ENCODE results near the gene CASTOR2.
"Not testable (repeated sequence)": the region's sequence is repeated elsewhere in the genome, so short reads cannot be mapped to it uniquely, and the experiment has no call there.

CASTOR2 gene

GRCh38 chr7:74966208-74966854, 1.8 kb downstream of the CASTOR2 start:
- not testable (repeated sequence) for H2AK5ac ChIP-seq (ENCODE audit: low read depth, low read length); H3K18ac ChIP-seq (ENCODE audit: low read length); H3K4ac ChIP-seq (ENCODE audit: low read length); H2AFZ ChIP-seq (ENCODE audit: low read length); H4K8ac ChIP-seq (ENCODE audit: low read depth, low read length); H3K4me2 ChIP-seq (ENCODE audit: insufficient read depth, low read length, poor library complexity, severe bottlenecking); H3K9ac ChIP-seq (ENCODE audit: low read depth, low read length, poor library complexity); H3K36me3 ChIP-seq (replicated peaks in 1 of 2; ENCODE audit: control insufficient read depth in 2 of 2, insufficient read depth in 2 of 2, low read length in 2 of 2); H3K27ac ChIP-seq (replicated peaks; ENCODE audit: low read length); H3K79me1 ChIP-seq (ENCODE audit: low read depth, low read length); H2BK15ac ChIP-seq (ENCODE audit: low read length); H2BK5ac ChIP-seq (ENCODE audit: low read length); H2BK12ac ChIP-seq (ENCODE audit: low read length); H3K23ac ChIP-seq (ENCODE audit: low read depth, low read length, poor library complexity); H3K9me3 ChIP-seq (replicated peaks in 1 of 2; ENCODE audit: control insufficient read depth in 2 of 2, insufficient read depth in 1 of 2, low read depth in 1 of 2, low read length in 2 of 2); H3K27me3 ChIP-seq (ENCODE audit: control insufficient read depth in 3 of 3, insufficient read depth in 3 of 3, low read depth in 1 of 3, low read length in 3 of 3); H4K91ac ChIP-seq (ENCODE audit: low read depth, low read length, poor library complexity); H3K4me3 ChIP-seq (ENCODE audit: low read length in 2 of 2); H3K4me1 ChIP-seq (ENCODE audit: control insufficient read depth in 2 of 2, insufficient read depth in 1 of 2, low read depth in 1 of 2, low read length in 2 of 2); H2BK120ac ChIP-seq (ENCODE audit: low read depth, low read length); DNase-seq (ENCODE audit: low spot score); H3K14ac ChIP-seq (ENCODE audit: low read length)
- whole genome bisulfite sequencing, 2 donors (ENCODE audit: extremely low coverage in 2 of 2, insufficient read length in 2 of 2, insufficient replicate concordance in 1 of 2) = no CpG with 5 or more reads among the region's 16 CpGs

- H3K27ac ChIP-seq (replicated peaks; ENCODE audit: low read length); H3K79me1 ChIP-seq (ENCODE audit: low read depth, low read length); H2AFZ ChIP-seq (ENCODE audit: low read length); H3K4ac ChIP-seq (ENCODE audit: low read length); H2BK12ac ChIP-seq (ENCODE audit: low read length); H3K9ac ChIP-seq (ENCODE audit: low read depth, low read length, poor library complexity); H2BK120ac ChIP-seq (ENCODE audit: low read depth, low read length); H3K4me1 ChIP-seq (ENCODE audit: control insufficient read depth in 2 of 2, insufficient read depth in 1 of 2, low read depth in 1 of 2, low read length in 2 of 2); H3K14ac ChIP-seq (ENCODE audit: low read length); H3K27me3 ChIP-seq (ENCODE audit: control insufficient read depth in 3 of 3, insufficient read depth in 3 of 3, low read depth in 1 of 3, low read length in 3 of 3); H4K91ac ChIP-seq (ENCODE audit: low read depth, low read length, poor library complexity); H3K9me3 ChIP-seq (replicated peaks in 1 of 2; ENCODE audit: control insufficient read depth in 2 of 2, insufficient read depth in 1 of 2, low read depth in 1 of 2, low read length in 2 of 2); H2BK15ac ChIP-seq (ENCODE audit: low read length); DNase-seq (ENCODE audit: low spot score); H3K36me3 ChIP-seq (replicated peaks in 1 of 2; ENCODE audit: control insufficient read depth in 2 of 2, insufficient read depth in 2 of 2, low read length in 2 of 2); H3K18ac ChIP-seq (ENCODE audit: low read length); H4K8ac ChIP-seq (ENCODE audit: low read depth, low read length); H3K4me3 ChIP-seq (ENCODE audit: low read length in 2 of 2); H3K4me2 ChIP-seq (ENCODE audit: insufficient read depth, low read length, poor library complexity, severe bottlenecking); H2AK5ac ChIP-seq (ENCODE audit: low read depth, low read length); H2BK5ac ChIP-seq (ENCODE audit: low read length); H3K23ac ChIP-seq (ENCODE audit: low read depth, low read length, poor library complexity): not testable (repeated sequence)
- no CpG with 5 or more reads among the region's 6 CpGs for WGBS, 2 donors (ENCODE audit: extremely low coverage in 2 of 2, insufficient read length in 2 of 2, insufficient replicate concordance in 1 of 2)
These were observed 2.4 kb downstream of the CASTOR2 start for GRCh38 chr7:74966909-74967308.

- not testable (repeated sequence) for H3K27ac ChIP-seq (replicated peaks; ENCODE audit: low read length); H3K27me3 ChIP-seq (ENCODE audit: control insufficient read depth in 3 of 3, insufficient read depth in 3 of 3, low read depth in 1 of 3, low read length in 3 of 3); H3K9me3 ChIP-seq (replicated peaks in 1 of 2; ENCODE audit: control insufficient read depth in 2 of 2, insufficient read depth in 1 of 2, low read depth in 1 of 2, low read length in 2 of 2); H3K4me1 ChIP-seq (ENCODE audit: control insufficient read depth in 2 of 2, insufficient read depth in 1 of 2, low read depth in 1 of 2, low read length in 2 of 2); H4K8ac ChIP-seq (ENCODE audit: low read depth, low read length); H2BK12ac ChIP-seq (ENCODE audit: low read length); H3K36me3 ChIP-seq (replicated peaks in 1 of 2; ENCODE audit: control insufficient read depth in 2 of 2, insufficient read depth in 2 of 2, low read length in 2 of 2); H3K79me1 ChIP-seq (ENCODE audit: low read depth, low read length); H3K4ac ChIP-seq (ENCODE audit: low read length); H4K91ac ChIP-seq (ENCODE audit: low read depth, low read length, poor library complexity); H3K14ac ChIP-seq (ENCODE audit: low read length); DNase-seq (ENCODE audit: low spot score); H3K4me3 ChIP-seq (ENCODE audit: low read length in 2 of 2); H2BK120ac ChIP-seq (ENCODE audit: low read depth, low read length); H2BK15ac ChIP-seq (ENCODE audit: low read length); H3K4me2 ChIP-seq (ENCODE audit: insufficient read depth, low read length, poor library complexity, severe bottlenecking); H3K18ac ChIP-seq (ENCODE audit: low read length); H2BK5ac ChIP-seq (ENCODE audit: low read length); H2AK5ac ChIP-seq (ENCODE audit: low read depth, low read length); H3K23ac ChIP-seq (ENCODE audit: low read depth, low read length, poor library complexity); H3K9ac ChIP-seq (ENCODE audit: low read depth, low read length, poor library complexity); H2AFZ ChIP-seq (ENCODE audit: low read length)
- WGBS, 2 donors (ENCODE audit: extremely low coverage in 2 of 2, insufficient read length in 2 of 2, insufficient replicate concordance in 1 of 2) = no CpG with 5 or more reads among the region's 4 CpGs
These were observed 6.9 kb downstream of the CASTOR2 start for GRCh38 chr7:74971431-74971830.

DNA sequence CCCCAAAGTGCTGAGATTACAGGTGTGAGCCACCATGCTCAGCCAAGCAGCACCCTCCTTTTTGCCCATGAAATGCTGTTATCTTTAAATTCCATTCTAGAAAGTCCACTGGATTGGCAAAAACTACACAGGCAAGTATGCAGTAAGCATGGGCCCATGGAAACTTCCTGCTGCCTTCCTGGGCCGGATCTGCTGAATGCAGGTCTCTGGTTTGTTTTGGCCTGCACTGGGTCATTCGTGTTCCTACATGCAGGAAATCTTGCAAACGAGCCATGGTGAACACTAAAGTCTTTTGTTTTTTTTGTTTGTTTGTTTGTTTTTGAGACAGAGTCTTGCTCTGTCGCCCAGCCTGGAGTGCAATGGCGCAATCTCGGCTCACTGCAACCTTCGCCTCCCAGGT, 7.9 kb downstream of the CASTOR2 start:
- H3K18ac ChIP-seq (ENCODE audit: low read length); H2BK15ac ChIP-seq (ENCODE audit: low read length); H3K27ac ChIP-seq (replicated peaks; ENCODE audit: low read length); H2BK5ac ChIP-seq (ENCODE audit: low read length); H3K36me3 ChIP-seq (replicated peaks in 1 of 2; ENCODE audit: control insufficient read depth in 2 of 2, insufficient read depth in 2 of 2, low read length in 2 of 2); H3K9ac ChIP-seq (ENCODE audit: low read depth, low read length, poor library complexity); H3K4me1 ChIP-seq (ENCODE audit: control insufficient read depth in 2 of 2, insufficient read depth in 1 of 2, low read depth in 1 of 2, low read length in 2 of 2); H3K27me3 ChIP-seq (ENCODE audit: control insufficient read depth in 3 of 3, insufficient read depth in 3 of 3, low read depth in 1 of 3, low read length in 3 of 3); H2AFZ ChIP-seq (ENCODE audit: low read length); H3K23ac ChIP-seq (ENCODE audit: low read depth, low read length, poor library complexity); H4K8ac ChIP-seq (ENCODE audit: low read depth, low read length); H3K79me1 ChIP-seq (ENCODE audit: low read depth, low read length); H3K9me3 ChIP-seq (replicated peaks in 1 of 2; ENCODE audit: control insufficient read depth in 2 of 2, insufficient read depth in 1 of 2, low read depth in 1 of 2, low read length in 2 of 2); H4K91ac ChIP-seq (ENCODE audit: low read depth, low read length, poor library complexity); DNase-seq (ENCODE audit: low spot score); H3K14ac ChIP-seq (ENCODE audit: low read length); H3K4ac ChIP-seq (ENCODE audit: low read length); H2BK12ac ChIP-seq (ENCODE audit: low read length); H2AK5ac ChIP-seq (ENCODE audit: low read depth, low read length); H3K4me3 ChIP-seq (ENCODE audit: low read length in 2 of 2); H3K4me2 ChIP-seq (ENCODE audit: insufficient read depth, low read length, poor library complexity, severe bottlenecking); H2BK120ac ChIP-seq (ENCODE audit: low read depth, low read length): not testable (repeated sequence)
- no CpG with 5 or more reads among the region's 7 CpGs for WGBS, 2 donors (ENCODE audit: extremely low coverage in 2 of 2, insufficient read length in 2 of 2, insufficient replicate concordance in 1 of 2)

Measured in neuronal stem cell (in vitro differentiated cells).